Measurements from ENCODE around the gene PSMD4.

PSMD4 gene

GRCh38 chr1:151311011-151311410 is 56.5 kb downstream of the PSMD4 start:
- no peak for DNase-seq

GRCh38 chr1:151311589-151312331 is 57.2 kb downstream of the PSMD4 start:
- DNase-seq: no peak

- no peak for DNase-seq
Observed at GRCh38 chr1:151312411-151312810, 57.9 kb downstream of the PSMD4 start.

DNA sequence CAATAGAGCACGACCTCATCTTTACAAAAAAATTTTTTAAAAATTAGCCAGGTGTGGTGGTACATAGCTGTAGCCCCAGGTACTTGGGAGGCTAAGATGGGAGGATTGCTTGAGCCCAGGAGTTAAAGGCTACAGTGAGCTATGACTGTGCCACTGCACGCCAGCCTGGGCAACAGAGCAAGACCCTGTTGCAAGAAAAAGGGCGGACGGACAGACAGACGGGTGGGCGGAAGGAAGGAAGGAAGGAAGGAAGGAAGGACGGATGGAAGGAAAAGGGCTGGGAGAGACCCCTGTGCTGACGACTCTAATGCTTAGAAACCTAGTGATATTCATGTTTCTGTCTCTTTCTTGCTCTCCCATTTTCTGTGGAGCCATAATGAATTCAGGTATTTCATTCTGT is 58.3 kb downstream of the PSMD4 start:
- DNase-seq: no peak

GRCh38 chr1:151313501-151313900 is 59.0 kb downstream of the PSMD4 start:
- no peak for DNase-seq

GRCh38 chr1:151314137-151314875 is 59.8 kb downstream of the PSMD4 start:
- no peak for DNase-seq

- no peak for DNase-seq
Observed at GRCh38 chr1:151315565-151316235, 61.2 kb downstream of the PSMD4 start.
